HG03342 (cell line): ENCODE measurements around the gene IL4R.
"Not testable (repeated sequence)": the region's sequence is repeated elsewhere in the genome, so short reads cannot be mapped to it uniquely, and the experiment has no call there.

Experiments used
- ATAC-seq: cut with Tn5 transposase; IDR thresholded peaks from one replicate; pipeline ENCODE4 v1.9.1; 2021; ENCODE audit warnings: mild to moderate bottlenecking, moderate library complexity; ENCODE audit not compliant: unreplicated experiment

IL4R gene

DNA sequence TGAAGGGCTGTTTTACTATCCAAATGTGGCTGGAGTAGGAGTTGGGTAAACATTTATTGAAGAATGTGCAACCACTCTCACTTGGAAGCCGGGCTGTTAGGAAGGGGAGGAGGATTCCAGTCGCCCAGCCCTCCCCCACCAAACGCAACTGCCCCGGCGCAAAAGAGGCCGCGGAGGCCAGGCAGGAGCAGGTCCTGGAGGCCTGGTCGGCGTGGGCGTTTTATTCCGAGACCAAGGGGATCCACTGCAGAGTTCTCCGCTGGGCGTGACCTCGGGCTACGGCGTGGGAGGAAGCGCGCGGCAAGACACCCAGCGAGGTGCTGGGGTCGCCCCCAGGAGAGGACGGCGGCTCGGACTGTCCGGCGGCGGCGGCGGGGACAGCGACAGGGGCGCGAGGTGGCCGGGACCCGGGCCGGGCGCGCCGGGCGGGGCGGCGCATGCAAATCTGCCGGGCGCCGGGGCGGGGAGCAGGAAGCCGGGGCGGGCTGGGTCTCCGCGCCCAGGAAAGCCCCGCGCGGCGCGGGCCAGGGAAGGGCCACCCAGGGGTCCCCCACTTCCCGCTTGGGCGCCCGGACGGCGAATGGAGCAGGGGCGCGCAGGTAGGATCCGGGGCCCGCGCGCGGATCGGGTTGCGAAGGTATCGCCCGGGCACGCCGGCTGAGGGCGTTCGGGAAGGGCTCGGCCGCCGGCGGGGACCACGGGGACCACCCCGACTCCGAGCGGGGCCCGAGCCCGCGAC lies at the start of gene IL4R:
TSS of gene IL4R (plus strand) at position 553 of the 739 bp plus-strand sequence. CDS start 26,230 bp downstream, outside the sequence.
- peak; percentile 43 for ATAC-seq

GRCh38 chr16:27264151-27264550 lies 49.6 kb upstream of the IL4R start:
- ATAC-seq = no peak

DNA sequence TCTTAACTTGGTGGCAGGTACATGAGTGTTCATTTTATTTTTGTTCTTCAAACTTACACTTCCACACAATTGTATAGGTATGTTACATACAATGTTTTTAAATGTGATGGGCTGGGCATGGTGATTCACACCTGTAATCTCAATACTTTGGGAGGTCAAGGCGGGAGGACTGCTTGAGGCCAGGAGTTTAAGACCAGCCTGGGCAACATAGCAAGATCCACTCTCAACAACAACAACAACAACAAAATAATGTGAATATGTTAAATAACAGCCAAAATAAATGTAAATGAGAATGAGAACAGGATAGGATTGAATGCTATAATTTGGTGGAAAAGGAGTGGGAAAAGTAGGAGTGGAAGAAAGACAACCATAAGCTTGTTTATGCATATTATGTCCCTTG lies 47.8 kb upstream of the IL4R start:
- no peak for ATAC-seq

DNA sequence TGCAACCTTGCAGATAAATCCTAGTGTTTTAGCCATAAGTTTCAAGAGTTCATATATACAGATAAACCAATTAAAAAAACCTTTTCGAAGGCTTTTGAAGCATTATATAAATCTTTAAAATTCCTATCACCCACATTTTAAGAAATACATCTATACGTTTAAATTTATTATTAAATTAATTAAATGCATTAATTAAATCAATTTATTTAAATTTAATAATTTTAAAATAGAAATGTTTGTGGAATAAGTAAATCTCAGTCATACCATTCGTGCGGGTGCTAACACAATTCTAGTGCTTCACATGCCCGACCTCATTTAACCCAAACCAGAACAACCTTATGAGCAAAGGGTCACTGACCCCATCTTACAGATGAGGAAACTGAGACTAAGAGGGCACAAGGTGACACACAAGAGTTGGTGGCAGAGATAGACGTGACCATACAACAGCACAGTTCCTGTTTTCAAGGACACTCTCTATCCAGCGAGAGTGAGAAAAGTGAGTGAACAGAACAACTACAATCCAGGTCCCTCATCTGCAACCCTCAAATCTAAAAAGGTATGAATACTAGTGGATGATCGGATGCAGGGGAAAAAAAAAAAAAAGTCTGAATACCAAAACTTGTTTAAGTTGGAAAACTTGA lies 46.6 kb upstream of the IL4R start:
- ATAC-seq = no peak

DNA sequence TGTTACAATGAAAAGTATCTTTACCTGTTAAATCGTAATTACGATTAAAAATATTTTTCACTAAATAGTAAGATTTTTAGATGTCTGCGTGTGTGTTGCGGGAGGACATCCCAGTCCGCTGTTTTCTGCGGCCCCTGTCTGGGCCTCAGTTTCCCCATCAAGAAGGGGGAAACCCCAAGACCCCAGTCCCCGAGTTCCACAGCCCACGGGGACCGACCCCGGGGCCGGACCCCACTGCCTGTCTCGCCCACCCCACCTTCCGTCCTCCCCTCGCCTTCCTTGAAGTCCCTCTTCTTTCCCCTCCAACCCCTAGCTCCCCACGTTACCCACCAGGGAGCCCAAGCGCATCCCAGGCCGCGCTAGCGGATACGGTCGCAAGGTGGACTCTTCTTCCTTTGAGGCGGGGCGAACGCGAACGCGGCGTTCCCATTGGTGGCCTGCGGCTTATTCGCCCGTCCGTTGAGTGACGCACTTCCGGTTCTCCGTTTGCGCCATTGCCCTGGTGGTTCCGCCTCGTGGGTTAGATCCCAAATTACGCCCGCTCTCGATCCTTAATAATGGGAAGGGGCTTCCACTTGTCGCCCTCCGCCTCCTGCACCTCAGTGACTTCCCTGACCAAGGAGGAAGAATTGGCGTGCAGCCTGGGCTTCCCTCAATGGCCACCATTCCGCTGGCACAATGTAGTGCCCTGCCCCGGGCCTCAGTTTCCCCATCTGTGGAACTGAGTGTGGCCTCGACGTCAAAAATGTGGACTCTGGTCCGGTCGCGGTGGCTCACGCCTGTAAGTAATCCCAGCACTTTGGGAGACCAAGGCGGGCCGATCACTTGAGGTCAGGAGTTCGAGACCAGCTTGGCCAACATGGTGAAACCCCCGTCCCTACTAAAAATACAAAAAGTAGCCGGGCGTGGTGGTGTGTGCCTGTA lies 45.1 kb upstream of the IL4R start, which contains the start of gene NSMCE1:
TSS of gene NSMCE1 (minus strand) at position 397 of the 924 bp plus-strand sequence. CDS start 11,202 bp downstream, outside the sequence.
- ATAC-seq = peak; percentile 92

DNA sequence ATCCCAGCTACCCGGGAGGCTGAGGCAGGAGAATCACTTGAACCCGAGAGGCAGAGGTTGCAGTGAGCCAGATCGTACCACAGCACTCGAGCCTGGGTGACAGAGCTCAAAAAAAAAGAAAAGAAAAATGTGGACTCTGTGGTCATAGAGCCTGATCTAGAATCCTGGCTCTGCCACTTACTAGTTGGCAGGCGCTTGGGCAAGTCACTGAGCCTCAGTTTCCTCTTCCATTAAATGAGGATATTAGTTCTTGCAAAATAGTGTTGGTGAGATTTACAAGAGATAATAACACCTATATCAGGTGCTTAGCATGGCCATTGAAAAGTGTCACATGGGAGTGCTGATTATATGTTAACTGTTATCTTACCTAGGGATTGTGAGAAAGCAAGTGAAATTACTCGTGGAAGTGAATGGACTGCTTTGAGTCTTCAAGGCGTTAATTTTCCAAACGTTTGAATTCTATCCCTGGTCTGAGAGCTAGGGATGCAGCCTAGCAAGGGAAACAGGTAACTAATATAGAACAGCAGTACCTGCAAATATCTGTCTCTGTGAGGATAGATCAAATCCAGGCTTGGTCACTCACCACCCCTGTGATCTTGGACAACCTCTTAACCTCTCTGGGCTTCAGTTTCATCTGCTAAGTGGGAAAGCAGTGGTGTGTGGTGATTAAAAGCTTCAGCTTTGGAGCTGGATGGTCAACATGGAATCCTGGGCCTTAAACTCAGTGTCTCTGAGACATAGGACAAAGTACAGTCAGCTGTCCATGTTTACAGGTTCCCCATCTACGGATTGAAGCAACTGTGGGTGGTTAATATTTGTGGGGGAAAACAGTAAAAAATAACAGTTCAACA lies 44.2 kb upstream of the IL4R start:
- no peak for ATAC-seq

- ATAC-seq = no peak
Measured at GRCh38 chr16:27270349-27270748, 43.4 kb upstream of the IL4R start.

DNA sequence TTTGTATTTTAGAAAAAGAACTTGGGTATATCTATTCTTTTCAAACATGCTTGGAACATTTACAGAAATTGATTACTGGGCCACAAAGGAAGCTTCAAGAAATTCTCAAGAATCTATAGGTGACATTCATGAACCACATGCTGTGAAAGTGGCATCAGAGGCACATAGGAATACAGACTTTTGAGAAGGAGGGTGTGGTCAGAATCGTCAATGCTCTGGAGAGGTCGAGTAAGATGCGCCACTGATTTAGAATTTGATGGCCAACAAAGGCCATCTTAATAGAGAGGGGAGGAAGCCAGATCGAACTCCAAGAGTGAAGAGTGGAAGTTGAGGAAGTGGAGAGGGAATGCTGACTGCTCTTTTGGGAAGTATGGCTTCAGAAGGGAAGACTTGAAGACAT lies 41.7 kb upstream of the IL4R start:
- ATAC-seq = no peak

DNA sequence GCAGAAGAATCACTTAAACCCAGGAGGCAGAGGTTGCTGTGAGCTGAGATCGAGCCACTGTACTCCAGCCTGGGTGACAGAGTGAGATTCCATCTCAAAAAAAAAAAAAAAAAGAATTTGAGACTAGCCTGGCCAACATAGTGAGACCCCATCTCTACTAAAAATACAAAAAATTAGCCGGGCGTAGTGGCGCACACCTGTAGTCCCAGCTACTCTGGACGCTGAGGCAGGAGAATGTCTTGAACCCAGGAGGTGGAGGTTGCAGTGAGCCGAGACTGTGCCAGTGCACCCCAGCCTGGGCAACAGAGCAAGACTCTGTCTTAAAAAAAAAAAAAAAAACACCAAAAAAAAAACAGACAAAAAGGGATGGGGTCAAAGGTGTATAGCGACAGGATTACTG lies 41.1 kb upstream of the IL4R start:
- not testable (repeated sequence) for ATAC-seq

DNA sequence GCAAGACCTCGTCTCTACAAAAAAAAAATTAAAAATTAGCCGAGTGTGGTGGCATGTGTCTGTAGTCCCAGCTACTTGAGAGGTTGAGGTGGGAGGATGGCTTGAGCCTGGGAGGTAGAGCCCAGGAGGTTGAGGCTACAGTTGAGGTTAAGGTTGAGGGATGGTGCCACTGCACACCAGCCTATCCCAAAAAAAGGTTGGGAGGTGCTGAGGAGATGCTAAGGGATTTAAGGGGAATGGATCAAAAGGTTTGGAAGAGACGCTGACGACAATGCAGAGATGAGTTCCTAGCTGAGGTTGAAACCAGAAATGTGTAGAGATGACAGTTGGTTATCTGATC lies 40.5 kb upstream of the IL4R start:
- ATAC-seq = no peak

DNA sequence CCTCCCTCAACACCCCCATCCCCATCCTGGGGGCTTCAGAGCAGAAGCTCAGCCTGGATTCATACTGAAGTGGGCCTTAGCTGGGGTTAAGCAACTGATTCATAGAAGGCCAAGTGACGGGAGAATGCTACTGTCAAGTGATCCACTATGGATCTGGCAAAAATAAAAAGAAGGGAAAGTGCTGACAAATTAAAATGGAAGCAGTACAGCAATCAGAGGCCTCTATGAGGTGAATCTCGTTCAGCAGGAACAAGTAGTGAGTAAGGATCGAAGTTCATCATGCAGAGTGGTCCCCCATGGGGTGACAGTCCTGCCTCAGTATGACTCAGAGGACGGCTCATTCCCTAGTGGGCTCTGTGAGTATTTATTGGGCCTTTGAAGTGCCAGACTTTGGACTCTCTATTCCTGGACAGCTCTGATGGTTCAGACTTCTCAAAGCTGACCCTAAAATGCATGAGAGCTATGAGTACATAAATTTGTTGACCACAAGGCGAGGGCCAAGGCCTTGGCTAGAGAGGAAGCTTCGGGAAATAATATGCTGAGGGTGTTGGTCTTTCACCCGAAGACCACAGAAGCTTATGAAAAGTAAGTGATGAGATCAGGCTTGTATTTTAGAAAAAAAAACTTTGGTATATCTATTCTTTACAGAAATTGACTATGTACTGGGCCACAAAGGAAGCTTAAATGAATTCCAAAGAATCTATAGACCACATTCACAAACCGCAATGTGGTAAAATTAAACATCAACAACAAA lies 39.9 kb upstream of the IL4R start:
- ATAC-seq = no peak

DNA sequence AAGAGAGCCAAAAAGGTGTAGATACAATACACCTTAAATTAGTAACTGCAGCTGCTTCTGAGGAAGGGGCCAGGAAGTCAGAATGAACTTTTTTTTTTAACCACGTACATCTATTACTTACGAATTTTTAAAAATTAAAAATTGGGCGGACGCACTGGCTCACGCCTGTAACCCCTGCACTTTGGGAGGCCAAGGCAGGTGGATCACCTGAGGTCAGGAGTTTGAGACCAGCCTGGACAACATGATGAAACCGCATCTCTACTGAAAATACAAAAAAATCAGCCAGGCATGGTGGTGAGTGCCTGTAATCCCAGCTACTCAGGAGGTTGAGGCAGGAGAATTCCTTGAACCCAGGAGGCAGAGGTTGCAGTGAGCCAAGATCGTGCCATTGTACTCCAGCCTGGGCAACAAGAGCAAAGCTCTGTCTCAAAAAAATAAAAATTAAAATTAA lies 39.3 kb upstream of the IL4R start:
- ATAC-seq = not testable (repeated sequence)

DNA sequence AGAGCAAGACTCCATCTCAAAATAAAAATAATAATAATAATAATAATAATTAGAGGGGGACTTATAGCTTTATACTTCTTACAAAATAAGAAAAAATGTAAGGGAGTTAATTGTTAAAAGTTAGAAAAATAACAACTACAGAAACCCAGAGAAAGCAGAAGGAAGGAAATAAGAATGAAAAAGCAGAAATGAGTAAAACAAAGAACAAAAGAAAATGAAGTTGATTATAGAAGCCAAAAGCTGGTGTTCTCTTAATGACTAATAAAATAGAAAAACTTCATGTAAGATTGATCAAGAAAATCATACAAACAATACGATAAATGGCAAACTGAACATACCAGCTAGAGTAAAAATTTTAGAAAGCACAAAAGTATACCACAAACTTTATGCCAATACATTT lies 38.4 kb upstream of the IL4R start:
- no peak for ATAC-seq

DNA sequence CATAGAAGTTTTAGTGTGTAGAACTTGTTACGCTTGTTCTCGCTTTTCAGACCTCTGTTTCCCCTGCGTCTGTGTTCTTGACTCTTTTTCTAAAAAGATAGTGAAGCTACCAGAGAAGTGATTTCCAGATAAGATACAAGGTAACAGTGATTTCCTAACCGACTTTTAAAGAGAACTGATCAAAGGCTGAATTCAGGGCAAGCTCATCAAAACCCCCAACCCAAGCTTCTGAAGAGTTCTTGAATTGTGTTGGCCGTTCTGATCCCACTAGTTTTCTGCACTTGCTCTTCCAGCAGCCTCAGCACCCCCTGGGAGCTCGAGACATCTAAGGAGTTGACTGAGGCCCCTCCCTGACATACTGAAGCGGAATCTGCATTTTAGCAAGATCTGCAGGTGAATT lies 32.5 kb upstream of the IL4R start:
- ATAC-seq = no peak

DNA sequence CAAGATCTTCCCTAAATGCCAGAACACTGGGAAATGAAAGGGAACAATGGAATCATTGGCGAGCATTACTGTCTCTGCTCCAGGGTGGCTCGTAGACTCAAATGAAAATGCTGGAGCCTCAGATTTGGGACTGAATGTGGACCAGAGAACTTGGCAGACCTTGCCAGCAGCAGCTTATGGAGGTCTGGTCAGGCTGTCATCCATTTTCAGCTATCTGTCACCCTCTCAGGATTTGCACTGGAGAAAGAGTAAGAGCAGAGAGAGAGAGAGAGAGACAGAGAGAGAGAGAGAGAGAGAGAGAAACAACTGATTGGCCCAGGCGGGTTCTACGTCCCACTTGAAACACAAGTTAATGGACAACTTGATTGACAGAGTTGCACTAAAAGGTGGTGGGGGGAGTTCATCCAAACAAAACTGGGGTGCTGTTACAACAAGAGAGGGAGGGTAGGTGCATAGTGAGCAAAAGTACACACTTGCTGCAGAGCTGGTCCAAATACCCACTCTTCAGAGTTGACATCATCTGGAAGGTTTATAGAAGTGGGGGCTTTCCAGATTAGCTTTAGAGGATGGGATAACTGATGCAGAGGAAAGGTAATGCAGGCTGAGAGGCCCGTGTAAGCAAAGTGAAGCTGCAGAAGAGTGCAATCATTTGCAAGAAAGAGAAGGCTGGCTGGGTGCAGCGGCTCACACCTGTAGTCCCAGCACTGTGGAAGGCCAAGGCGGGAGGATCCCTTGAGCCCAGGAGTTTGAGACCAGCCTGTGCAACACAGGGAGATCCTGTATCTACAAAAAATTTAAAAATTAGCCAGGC lies 28.7 kb upstream of the IL4R start:
- ATAC-seq = no peak

- no peak for ATAC-seq
Measured at GRCh38 chr16:27285676-27286196, 28.0 kb upstream of the IL4R start.

- no peak for ATAC-seq
Measured at GRCh38 chr16:27286451-27286850, 27.3 kb upstream of the IL4R start.

DNA sequence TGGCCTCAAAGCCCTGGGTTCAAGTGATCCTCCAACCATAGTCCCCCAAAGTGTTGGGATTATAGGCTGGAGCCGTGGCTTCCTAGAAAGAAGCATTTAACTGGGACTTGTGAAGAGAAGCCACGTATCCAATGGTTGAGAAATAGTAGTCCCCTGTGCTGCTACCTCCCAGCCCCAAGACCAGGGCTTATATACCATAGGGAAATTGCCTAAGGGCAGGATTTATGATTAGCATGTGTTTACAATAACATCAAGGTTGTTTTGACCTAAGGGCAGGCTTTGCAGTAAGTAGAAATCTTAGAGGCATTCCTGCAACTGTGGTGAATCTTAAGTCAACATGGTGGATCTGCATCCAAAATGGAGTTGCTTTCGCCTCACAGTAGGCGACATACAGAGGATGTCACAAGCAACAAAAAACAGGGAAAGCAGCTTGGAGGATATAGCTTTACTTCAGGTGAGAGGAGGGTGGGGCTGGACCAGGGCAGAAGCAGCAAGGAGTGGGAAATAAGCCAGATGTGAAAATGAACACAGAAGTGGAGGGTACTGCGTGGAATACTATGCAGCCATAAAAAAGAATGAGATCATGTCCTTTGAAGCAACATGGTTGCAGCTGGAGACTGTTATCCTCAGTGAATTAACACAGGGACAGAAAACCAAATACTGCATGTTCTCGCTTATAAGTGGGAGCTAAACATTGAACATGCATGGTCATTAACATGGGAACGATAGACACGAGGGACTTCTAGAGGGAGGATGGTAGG lies 26.5 kb upstream of the IL4R start:
- ATAC-seq = no peak
